OCI-LY7 (cell line): Measurements from ENCODE around the gene PAEP. TPM values are rescaled to one million over a fixed set of nuclear protein-coding genes. Genes with fewer than 3 reads are reported as not detected.

Experiments
- BruUV-seq: library from RNA; stranded (reverse); fragments of 400-500 nt; replicated peaks from 2 replicates; lab custom pipeline; 2021; lab: Mats Ljungman, UMichigan
- CTCF ChIA-PET: fragments of 300-600 bp; sonication (Branson Sonifier 250); formaldehyde crosslinking; loops from one replicate; lab custom pipeline; 2022; ENCODE audit warnings: antibody characterized with exemption; ENCODE audit not compliant: unreplicated experiment; lab: Charles Lee
- POLR2A ChIA-PET: fragments of 300-600 bp; sonication (Branson Sonifier 250); formaldehyde crosslinking; loops from one replicate; lab custom pipeline; 2022; ENCODE audit warnings: antibody characterized with exemption; lab: Charles Lee
- DNase-seq: peaks from one replicate; pipeline ENCODE4 v3.0.0-alpha.2; 2015; ENCODE audit warnings: low spot score
- H2AFZ ChIP-seq: fragments of 200-600 bp; sonication (generic), shearing (Covaris generic); 2 replicates; pipeline ENCODE4 v1.6.1; 2014; ENCODE audit warnings: mild to moderate bottlenecking, antibody characterized with exemption, low read length, moderate library complexity
- H3K27ac ChIP-seq: fragments of 200-600 bp; sonication (generic); 2 replicates; pipeline ENCODE4 v1.5.1; 2014; ENCODE audit warnings: mixed run types, low read depth, mild to moderate bottlenecking, moderate library complexity, low read length, inconsistent platforms; ENCODE audit not compliant: poor library complexity, severe bottlenecking
- H3K36me3 ChIP-seq: fragments of 200-600 bp; sonication (generic); 2 replicates; pipeline ENCODE4 v1.6.1; 2014; ENCODE audit warnings: mild to moderate bottlenecking, antibody characterized with exemption, low read length, moderate library complexity, mixed read lengths; ENCODE audit not compliant: insufficient read depth
- H3K4me1 ChIP-seq: fragments of 200-600 bp; sonication (generic); 2 replicates; pipeline ENCODE4 v1.5.1; 2014; ENCODE audit warnings: mild to moderate bottlenecking, low read length; ENCODE audit not compliant: insufficient read depth, poor library complexity, severe bottlenecking
- H3K4me2 ChIP-seq: fragments of 200-600 bp; sonication (generic); 2 replicates; pipeline ENCODE4 v1.6.1; 2014; ENCODE audit warnings: mild to moderate bottlenecking, low read length
- H3K4me3 ChIP-seq: fragments of 200-600 bp; sonication (generic); 2 replicates; pipeline ENCODE4 v1.5.1; 2014; ENCODE audit warnings: mild to moderate bottlenecking, low read depth, low read length; ENCODE audit not compliant: poor library complexity, severe bottlenecking
- H3K79me2 ChIP-seq: fragments of 200-600 bp; sonication (generic); 2 replicates; pipeline ENCODE4 v1.6.1; 2016; ENCODE audit warnings: low read depth, mild to moderate bottlenecking, low read length, moderate library complexity, mixed read lengths; ENCODE audit not compliant: insufficient read depth
- H3K9me2 ChIP-seq: fragments of 200-600 bp; sonication (generic); 2 replicates; pipeline ENCODE4 v1.6.1; 2016; ENCODE audit warnings: mild to moderate bottlenecking, low read length, mixed read lengths; ENCODE audit not compliant: insufficient read depth
- H3K9me3 ChIP-seq: fragments of 200-600 bp; sonication (generic); 2 replicates; pipeline ENCODE4 v1.6.1; 2014; ENCODE audit warnings: mild to moderate bottlenecking, mixed run types, low read length, mixed read lengths
- H4K20me1 ChIP-seq: fragments of 200-600 bp; sonication (generic); 2 replicates; pipeline ENCODE4 v1.6.1; 2014; ENCODE audit warnings: mild to moderate bottlenecking, antibody characterized with exemption, low read length, moderate library complexity, mixed read lengths; ENCODE audit not compliant: insufficient read depth
- CTCF ChIP-seq: fragments of 200-600 bp; sonication (generic); conservative IDR thresholded peaks from 2 replicates; pipeline ENCODE4 v1.5.1; 2014; ENCODE audit warnings: mild to moderate bottlenecking, antibody characterized with exemption, low read length, moderate library complexity, mixed read lengths
- EZH2phosphoT487 ChIP-seq: fragments of 200-600 bp; sonication (generic); IDR thresholded peaks from 2 replicates; pipeline ENCODE4 v1.6.1; 2018; ENCODE audit warnings: low read depth, borderline replicate concordance, mild to moderate bottlenecking, mixed run types, antibody characterized with exemption, low read length, moderate library complexity, mixed read lengths
- intact Hi-C: fragments of 100-400 bp; cut with micrococcal nuclease; formaldehyde crosslinking; loops from one replicate; pipeline ENCODE4 v1.10.0; 2022; ENCODE audit not compliant: unreplicated experiment
- total RNA-seq, 2 experiments: library from RNA; depleted of rRNA in 1 of 2; stranded (reverse); fragments of >200 nt in 1 of 2; shearing (Covaris generic) in 1 of 2; gene quantifications; 2 replicates each; pipeline ENCODE4 v1.2.3, GENCODE V29; 2014 to 2022

Gene PAEP
- total RNA-seq, 2 experiments from 2014 or later, result not detected

- no peaks in the 10 kb centered on the region for H3K79me2 ChIP-seq
- ChIA-PET POLR2A (no interaction called here), CTCF (no interaction called here)
- TF ChIP-seq CTCF, result no peak
- TF ChIP-seq EZH2phosphoT487, result no peak
- H3K9me2 ChIP-seq, result no peaks in the 10 kb centered on the region
- no peaks in the 10 kb centered on the region for H3K36me3 ChIP-seq
- DNase-seq, result no peak
- H3K4me2 ChIP-seq, result no peak overlapping the region
- intact Hi-C loops, result no loop called here
- H3K4me3 ChIP-seq, result no peak overlapping the region
- no peaks in the 10 kb centered on the region for H4K20me1 ChIP-seq
- BruUV-seq, result no TSS peak
- no peak overlapping the region for H2AFZ ChIP-seq
- no peaks in the 10 kb centered on the region for H3K4me1 ChIP-seq
- no peak overlapping the region for H3K27ac ChIP-seq
- H3K9me3 ChIP-seq, result no peaks in the 10 kb centered on the region
Observed at GRCh38 chr9:135552698-135553171, 8.8 kb upstream of the PAEP start.

GRCh38 chr9:135554718-135555117, 6.8 kb upstream of the PAEP start:
- Histone ChIP-seq H3K4me1 (no peaks in the 10 kb centered on the region), H3K79me2 (no peaks in the 10 kb centered on the region), H4K20me1 (no peaks in the 10 kb centered on the region), H3K4me3 (no peak overlapping the region), H3K9me2 (no peaks in the 10 kb centered on the region), H3K36me3 (no peaks in the 10 kb centered on the region), H3K4me2 (no peak overlapping the region), H3K27ac (no peak overlapping the region), H3K9me3 (no peaks in the 10 kb centered on the region), H2AFZ (no peak overlapping the region)
- TF ChIP-seq EZH2phosphoT487 (no peak), CTCF (no peak)
- ChIA-PET CTCF (no interaction called here), POLR2A (no interaction called here)
- no TSS peak for BruUV-seq
- intact Hi-C loops, result no loop called here
- DNase-seq, result no peak

GRCh38 chr9:135555203-135555602, 6.4 kb upstream of the PAEP start:
- no peak for DNase-seq
- no peak for TF ChIP-seq EZH2phosphoT487
- TF ChIP-seq CTCF, result no peak
- intact Hi-C loops, result no loop called here
- Histone ChIP-seq H3K36me3 (no peaks in the 10 kb centered on the region), H3K4me3 (no peak overlapping the region), H3K4me1 (no peaks in the 10 kb centered on the region), H3K27ac (no peak overlapping the region), H4K20me1 (no peaks in the 10 kb centered on the region), H2AFZ (no peak overlapping the region), H3K9me3 (no peaks in the 10 kb centered on the region), H3K9me2 (no peaks in the 10 kb centered on the region), H3K4me2 (no peak overlapping the region), H3K79me2 (no peaks in the 10 kb centered on the region)
- ChIA-PET CTCF (no interaction called here), POLR2A (no interaction called here)
- no TSS peak for BruUV-seq
